ENCODE measurements around the gene MYOM3.
"Not testable (repeated sequence)": the region's sequence is repeated elsewhere in the genome, so short reads cannot be mapped to it uniquely, and the experiment has no call there.

MYOM3 gene

GRCh38 chr1:24022581-24023361 is 89.2 kb downstream of the MYOM3 start:
- no peak for DNase-seq

GRCh38 chr1:24021403-24022266 is 90.3 kb downstream of the MYOM3 start:
- DNase-seq: no peak

- DNase-seq: no peak
These were observed 91.5 kb downstream of the MYOM3 start for GRCh38 chr1:24020470-24020869.

- no peak for DNase-seq
These were observed 91.9 kb downstream of the MYOM3 start for GRCh38 chr1:24020025-24020424.

GRCh38 chr1:24018611-24019580 is 93.0 kb downstream of the MYOM3 start:
- no peak for DNase-seq

GRCh38 chr1:24015221-24016210 is 96.4 kb downstream of the MYOM3 start:
- no peak for DNase-seq

- DNase-seq: not testable (repeated sequence)
These were observed 99.1 kb downstream of the MYOM3 start for GRCh38 chr1:24012878-24013277.

- DNase-seq: no peak
These were observed 101.3 kb downstream of the MYOM3 start for GRCh38 chr1:24010650-24011049.

- no peak for DNase-seq
These were observed 102.5 kb downstream of the MYOM3 start for GRCh38 chr1:24009406-24009805.

GRCh38 chr1:24008574-24009184 is 103.3 kb downstream of the MYOM3 start:
- not testable (repeated sequence) for DNase-seq

- DNase-seq: no peak
These were observed 104.9 kb downstream of the MYOM3 start for GRCh38 chr1:24007079-24007478.

Data from T-helper 1 cell (primary cell).